Esophagus muscularis mucosa (tissue), 3 donors: ENCODE measurements around the gene SLC30A2.

Experiments
- CTCF ChIP-seq, 3 experiments: fragments of 200-600 bp in 2 of 3; fragments of 450-650 bp in 1 of 3; sonication (generic) in 2 of 3; IDR thresholded peaks; one replicate each; pipeline ENCODE4 v1.5.1; 2017 to 2019; ENCODE audit warnings: antibody characterized with exemption in 3 of 3, mild to moderate bottlenecking in 2 of 3, moderate library complexity in 1 of 3
- EP300 ChIP-seq: sonication (generic); formaldehyde crosslinking; IDR thresholded peaks from one replicate; pipeline ENCODE4 v1.6.1; 2017; ENCODE audit warnings: antibody characterized with exemption

DNA sequence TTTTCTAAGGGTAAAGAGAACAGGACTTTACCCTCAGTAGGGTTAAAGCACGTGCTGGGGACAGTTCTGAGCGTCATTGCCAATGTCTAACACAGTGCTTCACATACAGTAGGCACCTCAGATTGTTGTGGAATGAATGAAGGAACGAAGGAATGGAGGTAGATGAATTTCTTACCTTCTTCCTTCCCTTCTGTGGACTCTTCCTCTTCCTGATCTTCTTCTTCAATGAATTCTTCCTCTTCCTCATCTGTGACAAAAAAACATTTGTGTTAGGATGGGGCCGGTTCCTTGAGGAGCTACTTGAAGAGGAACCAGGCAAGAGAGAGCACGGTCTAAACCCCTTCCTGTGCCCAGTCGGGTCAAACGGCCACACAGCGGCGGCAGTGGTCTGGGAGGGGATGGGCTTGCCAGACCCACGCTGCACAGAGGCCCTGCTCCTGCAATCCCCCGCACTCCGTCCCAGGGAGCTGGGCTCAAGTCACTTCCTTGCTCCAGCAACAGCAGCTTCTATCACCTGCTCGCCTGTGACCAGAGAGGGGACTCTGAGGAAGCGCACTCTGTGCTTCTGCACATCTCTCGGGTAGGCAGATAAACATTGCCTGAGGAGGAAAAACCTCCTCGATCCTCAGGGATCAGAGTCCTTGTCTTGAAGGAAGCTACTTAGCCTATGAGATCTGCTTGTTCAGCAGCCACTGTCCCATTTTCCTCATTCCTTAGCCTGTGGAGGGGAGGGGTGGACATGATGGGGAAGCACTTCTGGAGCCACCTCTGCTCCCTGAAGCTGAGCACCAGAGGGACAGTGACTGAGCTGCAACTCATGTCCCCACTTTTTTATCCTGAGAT is 8.0 kb upstream of the SLC30A2 start:
- TF ChIP-seq CTCF (IDR thresholded peaks at IDR 0.05) (no peak), EP300 (no peak)
